Mesenchymal stem cell (in vitro differentiated cells and primary cell): ENCODE measurements around the gene PARD3B.

ENCODE experiments used
- DNase-seq: peaks from one replicate; pipeline ENCODE4 v3.0.0-alpha.2; 2013
- H2AFZ ChIP-seq: one replicate; pipeline ENCODE4 v1.6.1; 2013; ENCODE audit warnings: low read depth, mild to moderate bottlenecking, control low read depth, inconsistent platforms, low read length, moderate library complexity
- H2AK5ac ChIP-seq: 2 replicates; pipeline ENCODE4 v1.6.1; 2013; ENCODE audit warnings: low read length, moderate library complexity, mild to moderate bottlenecking, inconsistent platforms; ENCODE audit not compliant: severe bottlenecking
- H2BK120ac ChIP-seq: one replicate; pipeline ENCODE4 v1.6.1; 2013; ENCODE audit warnings: low read depth, mild to moderate bottlenecking, inconsistent platforms, low read length, moderate library complexity
- H2BK12ac ChIP-seq, 2 experiments: one replicate each; pipeline ENCODE4 v1.6.1; 2013; ENCODE audit warnings: inconsistent platforms in 2 of 2, low read length in 2 of 2, mild to moderate bottlenecking in 2 of 2, moderate library complexity in 2 of 2, control low read depth in 1 of 2
- H2BK15ac ChIP-seq: one replicate; pipeline ENCODE4 v1.6.1; 2013; ENCODE audit warnings: mild to moderate bottlenecking, low read depth, inconsistent platforms; ENCODE audit not compliant: poor library complexity, severe bottlenecking
- H2BK5ac ChIP-seq: 2 replicates; pipeline ENCODE4 v1.6.1; 2013; ENCODE audit warnings: low read depth, mild to moderate bottlenecking, low read length, control low read depth, inconsistent platforms; ENCODE audit not compliant: poor library complexity, severe bottlenecking
- H3K14ac ChIP-seq, 2 experiments: one replicate each; pipeline ENCODE4 v1.6.1; 2013; ENCODE audit warnings: inconsistent platforms in 2 of 2, low read length in 2 of 2, control low read depth in 1 of 2, mild to moderate bottlenecking in 1 of 2, moderate library complexity in 1 of 2
- H3K18ac ChIP-seq, 2 experiments: one replicate each; pipeline ENCODE4 v1.6.1; 2013; ENCODE audit warnings: inconsistent platforms in 2 of 2, low read length in 2 of 2, control low read depth in 1 of 2, low read depth in 1 of 2, mild to moderate bottlenecking in 1 of 2
- H3K23ac ChIP-seq, 2 experiments: one replicate each; pipeline ENCODE4 v1.6.1; 2013; ENCODE audit warnings: inconsistent platforms in 2 of 2, low read length in 2 of 2, mild to moderate bottlenecking in 2 of 2, moderate library complexity in 2 of 2, control low read depth in 1 of 2
- H3K27ac ChIP-seq: 2 replicates; pipeline ENCODE4 v1.5.1; 2013; ENCODE audit warnings: mild to moderate bottlenecking, moderate library complexity, low read length, control low read depth, inconsistent platforms; ENCODE audit not compliant: poor library complexity, severe bottlenecking
- H3K27me3 ChIP-seq, 2 experiments: 2 replicates each; pipeline versions ENCODE4 v1.6.1 to v1.7.0; 2013; ENCODE audit warnings: low read length in 2 of 2, mild to moderate bottlenecking in 2 of 2, moderate library complexity in 2 of 2, control low read depth in 1 of 2, inconsistent platforms in 1 of 2; ENCODE audit not compliant: control insufficient read depth in 1 of 2, insufficient read depth in 1 of 2
- H3K36me3 ChIP-seq, 2 experiments: 2 replicates each; pipeline versions ENCODE4 v1.6.1 to v1.7.0; 2013; ENCODE audit warnings: low read length in 2 of 2, control low read depth in 1 of 2, inconsistent platforms in 1 of 2, low read depth in 1 of 2, mild to moderate bottlenecking in 1 of 2; ENCODE audit not compliant: insufficient read depth in 2 of 2, control insufficient read depth in 1 of 2
- H3K4ac ChIP-seq, 2 experiments: one replicate each; pipeline ENCODE4 v1.6.1; 2013; ENCODE audit warnings: inconsistent platforms in 2 of 2, low read length in 2 of 2, mild to moderate bottlenecking in 2 of 2, moderate library complexity in 2 of 2, control low read depth in 1 of 2, low read depth in 1 of 2
- H3K4me1 ChIP-seq: 2 replicates; pipeline ENCODE4 v1.6.1; 2013; ENCODE audit warnings: low read depth, low read length, control low read depth; ENCODE audit not compliant: control insufficient read depth, insufficient read depth
- H3K4me2 ChIP-seq: 2 replicates; pipeline ENCODE4 v1.6.1; 2013; ENCODE audit warnings: low read length, mild to moderate bottlenecking, inconsistent platforms; ENCODE audit not compliant: poor library complexity, severe bottlenecking
- H3K4me3 ChIP-seq, 2 experiments: 2 replicates each; pipeline versions ENCODE4 v1.5.1 to v1.7.0; 2013; ENCODE audit warnings: low read length in 2 of 2, mild to moderate bottlenecking in 2 of 2, control low read depth in 1 of 2, low read depth in 1 of 2; ENCODE audit not compliant: insufficient read depth in 1 of 2
- H3K79me1 ChIP-seq: replicated peaks from 2 replicates; pipeline ENCODE4 v1.6.1; 2013; ENCODE audit warnings: mild to moderate bottlenecking, control low read depth, low read length, inconsistent platforms; ENCODE audit not compliant: poor library complexity, severe bottlenecking
- H3K9ac ChIP-seq: 2 replicates; pipeline ENCODE4 v1.7.0; 2013; ENCODE audit warnings: mild to moderate bottlenecking, low read length, moderate library complexity
- H3K9me3 ChIP-seq: 2 replicates; pipeline ENCODE4 v1.7.0; 2013; ENCODE audit warnings: mild to moderate bottlenecking, low read length; ENCODE audit not compliant: control insufficient read depth
- H4K8ac ChIP-seq: one replicate; pipeline ENCODE4 v1.6.1; 2013; ENCODE audit warnings: inconsistent platforms, mild to moderate bottlenecking, low read length, moderate library complexity
- H4K91ac ChIP-seq: one replicate; pipeline ENCODE4 v1.6.1; 2013; ENCODE audit warnings: mild to moderate bottlenecking, low read length, inconsistent platforms
- WGBS: methylation state at CpG from one replicate; pipeline ENCODE4 v1.1.7; 2013; ENCODE audit warnings: mixed read lengths; 5-methylcytosine and 5-hydroxymethylcytosine counted together

The PARD3B gene

DNA sequence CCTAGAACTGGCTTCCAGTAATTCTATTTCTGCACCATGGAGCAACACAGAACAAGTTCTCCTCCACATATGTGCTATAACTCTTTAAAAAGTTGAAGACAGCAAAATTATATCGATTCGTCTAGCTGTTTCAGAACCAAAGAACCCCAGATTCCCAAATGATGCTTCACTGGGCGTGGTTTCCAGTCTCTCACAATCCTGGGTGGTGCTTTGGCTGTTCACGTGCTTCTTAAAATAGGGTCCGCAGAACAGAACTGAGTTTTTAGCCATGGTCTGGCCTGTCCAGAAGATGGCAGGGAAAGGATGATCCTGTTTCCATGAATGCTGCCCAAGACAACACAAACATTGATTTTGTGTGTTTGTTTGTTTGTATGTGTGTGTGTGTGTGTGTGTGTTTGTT, 37.6 kb upstream of the PARD3B start:
- Histone ChIP-seq H2AFZ (no peak overlapping the region), H3K79me1 (no peaks in the 10 kb centered on the region), H3K9me3 (no peaks in the 10 kb centered on the region), H3K36me3 (no peaks in the 10 kb centered on the region), H3K27ac (no peak overlapping the region), H2AK5ac (peak overlapping the region; percentile 98), H4K91ac (no peak overlapping the region), H3K14ac (no peak overlapping the region), H3K18ac (no peak overlapping the region), H3K4me2 (no peak overlapping the region), H3K4me3 (no peak overlapping the region), H3K4me1 (peaks cover 7% of the 10 kb centered on the region), H2BK120ac (no peak overlapping the region), H3K23ac (no peak overlapping the region), H2BK5ac (no peak overlapping the region), H3K27me3 (no peaks in the 10 kb centered on the region), H3K9ac (peak overlapping the region; percentile 25), H2BK15ac (no peak overlapping the region), H4K8ac (no peak overlapping the region), H3K4ac (no peak overlapping the region), H2BK12ac (no peak overlapping the region)
- no peak for DNase-seq
- WGBS, result 94% methylated on average over 5 of the region's 5 CpGs

DNA sequence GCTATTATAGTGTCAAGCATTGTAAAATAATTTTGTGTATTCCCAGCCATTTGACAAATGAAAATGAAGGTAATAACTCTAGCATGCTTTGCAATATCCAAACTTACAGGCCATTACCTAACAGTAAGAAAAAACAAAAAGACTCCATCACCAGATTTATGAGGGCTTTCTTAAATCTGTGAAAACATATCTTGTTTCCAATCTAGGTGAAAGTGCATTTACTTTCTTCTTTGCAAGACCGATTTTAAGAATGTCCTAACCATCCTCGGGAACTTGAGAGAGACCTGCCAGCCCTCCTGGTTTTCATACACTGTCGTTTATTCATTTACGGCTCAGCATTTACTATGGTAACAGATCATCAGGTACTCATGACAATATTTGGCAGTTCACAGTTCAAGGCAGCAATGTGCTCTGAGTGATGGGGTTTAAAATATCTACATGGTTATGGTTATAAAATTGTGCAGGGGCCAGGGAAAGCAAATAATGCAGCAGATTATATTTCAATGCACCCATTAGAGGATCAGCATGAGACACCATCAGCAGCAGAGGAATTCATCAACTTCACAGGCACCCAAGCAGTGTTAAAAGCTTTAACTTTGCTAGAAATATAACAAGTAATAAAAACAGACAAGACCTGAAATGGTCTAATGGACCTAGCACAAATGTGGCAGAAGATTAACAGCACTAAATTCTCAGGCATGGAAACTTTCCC, 34.4 kb upstream of the PARD3B start:
- Histone ChIP-seq H2AK5ac (no peak overlapping the region), H3K27ac (no peak overlapping the region), H3K4ac (no peak overlapping the region), H3K4me2 (no peak overlapping the region), H3K27me3 (no peaks in the 10 kb centered on the region), H3K4me1 (peaks cover 7% of the 10 kb centered on the region), H3K9me3 (no peaks in the 10 kb centered on the region), H3K14ac (no peak overlapping the region), H4K8ac (no peak overlapping the region), H2AFZ (no peak overlapping the region), H2BK120ac (no peak overlapping the region), H3K79me1 (no peaks in the 10 kb centered on the region), H4K91ac (no peak overlapping the region), H2BK5ac (no peak overlapping the region), H3K36me3 (no peaks in the 10 kb centered on the region), H3K18ac (no peak overlapping the region), H3K9ac (no peak overlapping the region), H3K23ac (no peak overlapping the region), H2BK12ac (no peak overlapping the region), H2BK15ac (no peak overlapping the region), H3K4me3 (no peak overlapping the region)
- 79% methylated on average over 4 of the region's 4 CpGs for WGBS
- DNase-seq, result no peak

DNA sequence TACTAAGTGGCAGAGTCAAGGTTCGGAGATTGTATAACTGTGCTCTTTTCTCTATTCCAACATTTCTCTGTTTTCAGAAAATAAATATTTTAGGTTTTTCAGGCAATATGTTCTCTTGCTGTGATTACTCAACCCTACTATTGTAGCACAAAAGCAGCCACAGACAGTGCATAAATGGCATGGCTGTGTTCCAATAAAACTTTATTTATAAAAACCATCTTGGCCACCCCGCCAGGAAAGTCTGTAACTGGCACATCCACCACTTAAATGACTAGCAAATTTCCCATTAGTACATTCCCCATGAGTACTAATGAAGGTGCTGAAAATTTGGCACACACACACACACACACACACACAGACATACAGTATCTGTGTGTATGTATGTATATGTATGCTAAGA, 30.8 kb upstream of the PARD3B start:
- H4K8ac ChIP-seq, result no peak overlapping the region
- H2AK5ac ChIP-seq, result no peak overlapping the region
- H3K4me2 ChIP-seq, result no peak overlapping the region
- H3K23ac ChIP-seq, result no peak overlapping the region
- no peaks in the 10 kb centered on the region for H3K9me3 ChIP-seq
- H3K36me3 ChIP-seq, result no peaks in the 10 kb centered on the region
- WGBS, result 100% methylated on average over 1 of the region's 2 CpGs
- no peaks in the 10 kb centered on the region for H3K27me3 ChIP-seq
- H2BK120ac ChIP-seq, result no peak overlapping the region
- no peak overlapping the region for H3K27ac ChIP-seq
- no peaks in the 10 kb centered on the region for H3K79me1 ChIP-seq
- no peak overlapping the region for H2BK15ac ChIP-seq
- H3K18ac ChIP-seq, result no peak overlapping the region
- H4K91ac ChIP-seq, result no peak overlapping the region
- no peak overlapping the region for H2BK12ac ChIP-seq
- no peak overlapping the region for H2AFZ ChIP-seq
- no peak overlapping the region for H3K9ac ChIP-seq
- H3K4me1 ChIP-seq, result no peaks in the 10 kb centered on the region
- H3K14ac ChIP-seq, result no peak overlapping the region
- H2BK5ac ChIP-seq, result no peak overlapping the region
- no peak overlapping the region for H3K4me3 ChIP-seq
- H3K4ac ChIP-seq, result no peak overlapping the region
- no peak for DNase-seq

DNA sequence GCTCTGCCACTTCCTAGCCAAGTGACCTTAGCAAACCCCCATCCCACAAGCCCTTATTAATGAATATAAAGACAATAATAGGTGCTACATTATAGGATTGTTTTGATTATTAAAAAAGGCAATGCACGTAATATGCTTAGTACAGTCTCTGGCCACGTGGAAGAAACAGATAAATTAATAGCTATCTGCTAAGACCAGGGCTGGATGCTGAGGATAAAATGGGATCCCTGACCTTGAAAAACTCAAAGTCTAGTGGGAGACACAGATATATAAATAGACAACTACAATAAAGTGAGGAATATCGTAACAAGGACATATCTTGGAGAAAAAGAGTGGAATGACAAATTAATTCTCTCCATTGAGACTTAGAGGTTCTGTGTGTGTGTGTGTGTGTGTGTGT, 29.9 kb upstream of the PARD3B start:
- H3K79me1 ChIP-seq, result no peaks in the 10 kb centered on the region
- no peaks in the 10 kb centered on the region for H3K27me3 ChIP-seq
- no peak overlapping the region for H3K14ac ChIP-seq
- 92% methylated on average over 3 of the region's 3 CpGs for WGBS
- no peak overlapping the region for H3K4ac ChIP-seq
- H2BK15ac ChIP-seq, result no peak overlapping the region
- H2BK12ac ChIP-seq, result no peak overlapping the region
- no peaks in the 10 kb centered on the region for H3K36me3 ChIP-seq
- no peak overlapping the region for H2BK120ac ChIP-seq
- no peaks in the 10 kb centered on the region for H3K9me3 ChIP-seq
- H4K8ac ChIP-seq, result no peak overlapping the region
- DNase-seq, result no peak
- no peaks in the 10 kb centered on the region for H3K4me1 ChIP-seq
- H3K27ac ChIP-seq, result no peak overlapping the region
- no peak overlapping the region for H2AFZ ChIP-seq
- H2AK5ac ChIP-seq, result no peak overlapping the region
- no peak overlapping the region for H4K91ac ChIP-seq
- H2BK5ac ChIP-seq, result no peak overlapping the region
- no peak overlapping the region for H3K23ac ChIP-seq
- no peak overlapping the region for H3K9ac ChIP-seq
- H3K4me2 ChIP-seq, result no peak overlapping the region
- no peak overlapping the region for H3K4me3 ChIP-seq
- no peak overlapping the region for H3K18ac ChIP-seq
